Liver (tissue), 9 donors: ENCODE measurements around the gene GSAP. TPM values are rescaled to one million over a fixed set of nuclear protein-coding genes. Genes with fewer than 3 reads are reported as not detected.

Source experiments
- DNase-seq: peaks from one replicate; pipeline ENCODE4 v3.0.0-alpha.2; 2017; ENCODE audit warnings: low spot score
- H3K27ac ChIP-seq, 2 donors: one replicate each; pipeline ENCODE4 v1.7.0; 2013; ENCODE audit warnings: inconsistent platforms in 2 of 2, low read length in 2 of 2, control low read depth in 1 of 2, low read depth in 1 of 2, mild to moderate bottlenecking in 1 of 2
- H3K27me3 ChIP-seq, 4 donors: one replicate each; pipeline versions ENCODE4 v1.6.1 to v1.7.0; 2013; ENCODE audit warnings: low read length in 3 of 4, inconsistent platforms in 1 of 4, mild to moderate bottlenecking in 1 of 4, moderate library complexity in 1 of 4; ENCODE audit not compliant: control insufficient read depth in 4 of 4, insufficient read depth in 4 of 4
- H3K36me3 ChIP-seq, 4 donors: one replicate each; pipeline versions ENCODE4 v1.6.1 to v1.7.0; 2013; ENCODE audit warnings: low read length in 3 of 4, mild to moderate bottlenecking in 3 of 4, low read depth in 1 of 4, moderate library complexity in 1 of 4; ENCODE audit not compliant: control insufficient read depth in 4 of 4, insufficient read depth in 3 of 4
- H3K4me1 ChIP-seq, 4 donors: one replicate each; pipeline versions ENCODE4 v1.6.1 to v1.7.0; 2013; ENCODE audit warnings: low read length in 3 of 4, mild to moderate bottlenecking in 3 of 4, moderate library complexity in 1 of 4; ENCODE audit not compliant: control insufficient read depth in 4 of 4, insufficient read depth in 4 of 4
- H3K4me3 ChIP-seq, 3 donors: one replicate each; pipeline versions ENCODE4 v1.6.1 to v1.7.0; 2013; ENCODE audit warnings: low read length in 3 of 3, control low read depth in 1 of 3, low read depth in 1 of 3, mild to moderate bottlenecking in 1 of 3
- H3K9ac ChIP-seq, 2 donors: one replicate each; pipeline ENCODE4 v1.7.0; 2013; ENCODE audit warnings: low read length in 2 of 2, mild to moderate bottlenecking in 2 of 2, moderate library complexity in 2 of 2, control low read depth in 1 of 2, low read depth in 1 of 2
- H3K9me3 ChIP-seq, 4 donors: one replicate each; pipeline versions ENCODE4 v1.6.1 to v1.7.0; 2013; ENCODE audit warnings: low read length in 3 of 4; ENCODE audit not compliant: control insufficient read depth in 4 of 4
- FOXA2 ChIP-seq: IDR thresholded peaks from 2 replicates; pipeline ENCODE4 v1.6.1; 2016; ENCODE audit warnings: antibody characterized with exemption
- HNF4A ChIP-seq, 2 donors: conservative IDR thresholded peaks; 2 replicates each; pipeline ENCODE4 v1.6.1; 2016; ENCODE audit warnings: antibody characterized with exemption in 2 of 2, mild to moderate bottlenecking in 2 of 2
- HNF4G ChIP-seq: IDR thresholded peaks from 2 replicates; pipeline ENCODE4 v1.6.1; 2016; ENCODE audit warnings: antibody characterized with exemption
- JUND ChIP-seq, 2 donors: IDR thresholded peaks; 2 replicates each; pipeline ENCODE4 v1.6.1; 2016; ENCODE audit warnings: antibody characterized with exemption in 2 of 2
- SP1 ChIP-seq: IDR thresholded peaks from 2 replicates; pipeline ENCODE4 v1.6.1; 2018; ENCODE audit warnings: antibody characterized with exemption, mild to moderate bottlenecking
- TAF1 ChIP-seq: conservative IDR thresholded peaks from 2 replicates; pipeline ENCODE4 v1.6.1; 2016; ENCODE audit warnings: antibody characterized with exemption, mild to moderate bottlenecking
- WGBS: extraction: QIAGEN DNeasy Blood & Tissue Kit; methylation state at CpG from one replicate; pipeline ENCODE4 v1.1.7; 2013; 5-methylcytosine and 5-hydroxymethylcytosine counted together
- polyA plus RNA-seq, 2 donors: library from polyadenylated mRNA; stranded (reverse) in 1 of 2; unstranded in 1 of 2; fragments of 200-250 nt in 1 of 2; fragments of >200 nt in 1 of 2; fragmentation: Nextera tagmentation in 1 of 2; extraction: Ambion mirVana in 1 of 2; gene quantifications; one replicate each; pipeline versions ENCODE4 v1.2.1 to v1.2.3, GENCODE V29; 2013 to 2015
- total RNA-seq, 2 donors: library from RNA; depleted of rRNA; stranded (reverse); fragments of >200 nt; gene quantifications; one replicate each; pipeline ENCODE4 v1.2.3, GENCODE V29; 2014
- TF ChIP-seq, protein P1 (sequence below): fragments of 150-350 bp; IDR thresholded peaks from 2 replicates; pipeline ENCODE4 v1.5.1; 2017; ENCODE audit warnings: improper control_type of control experiment, low read depth, low read length; ENCODE audit not compliant: missing input control
- TF ChIP-seq, protein P2 (sequence below): IDR thresholded peaks from 2 replicates; pipeline ENCODE4 v1.6.1; 2016; ENCODE audit warnings: antibody characterized with exemption, mild to moderate bottlenecking
- TF ChIP-seq, protein P3 (sequence below): IDR thresholded peaks from 2 replicates; pipeline ENCODE4 v1.6.1; 2016; ENCODE audit warnings: antibody characterized with exemption
- donor health status: healthy.
- donor health status: healthy.
- donor health status: healthy.
- donor health status: healthy.
- donor health status: healthy.

Gene GSAP
- total and polyA plus RNA-seq, 4 donors, result 4.1 to 30.9 (median 17.7) TPM

DNA sequence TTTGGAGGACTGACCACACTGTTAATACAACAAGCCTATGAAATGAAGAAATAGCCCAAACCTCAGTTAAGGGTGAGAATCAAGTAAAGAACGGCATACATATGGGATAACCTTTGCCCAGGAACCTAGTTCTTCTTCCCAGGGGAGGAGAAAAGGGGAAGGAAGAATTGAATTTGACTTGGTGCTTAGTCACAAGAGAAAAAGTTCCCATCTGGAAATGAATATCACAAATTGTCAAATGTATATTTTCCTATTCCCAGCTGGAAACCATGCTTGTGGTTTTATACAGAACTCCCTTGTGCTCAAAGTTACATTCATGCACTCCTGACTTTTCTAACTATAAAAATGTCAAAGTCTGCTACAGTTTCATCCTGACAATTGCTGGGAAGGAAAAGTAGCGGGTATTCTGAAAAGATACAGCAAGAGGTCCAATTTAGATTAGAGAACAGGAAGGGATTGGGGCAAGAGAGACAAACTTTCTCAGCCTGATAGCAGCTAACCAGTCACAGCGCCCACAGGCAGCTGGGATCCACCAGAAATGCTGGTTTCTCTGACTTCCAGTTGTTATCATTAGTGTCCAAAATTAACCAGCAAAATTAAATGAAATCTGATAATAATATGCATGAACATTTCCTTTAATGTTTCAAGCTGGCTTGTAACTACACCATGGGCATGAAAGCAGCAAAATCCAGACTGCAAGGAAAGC lies 18.6 kb upstream of the GSAP start (continued):
- TF ChIP-seq, protein P1, sequence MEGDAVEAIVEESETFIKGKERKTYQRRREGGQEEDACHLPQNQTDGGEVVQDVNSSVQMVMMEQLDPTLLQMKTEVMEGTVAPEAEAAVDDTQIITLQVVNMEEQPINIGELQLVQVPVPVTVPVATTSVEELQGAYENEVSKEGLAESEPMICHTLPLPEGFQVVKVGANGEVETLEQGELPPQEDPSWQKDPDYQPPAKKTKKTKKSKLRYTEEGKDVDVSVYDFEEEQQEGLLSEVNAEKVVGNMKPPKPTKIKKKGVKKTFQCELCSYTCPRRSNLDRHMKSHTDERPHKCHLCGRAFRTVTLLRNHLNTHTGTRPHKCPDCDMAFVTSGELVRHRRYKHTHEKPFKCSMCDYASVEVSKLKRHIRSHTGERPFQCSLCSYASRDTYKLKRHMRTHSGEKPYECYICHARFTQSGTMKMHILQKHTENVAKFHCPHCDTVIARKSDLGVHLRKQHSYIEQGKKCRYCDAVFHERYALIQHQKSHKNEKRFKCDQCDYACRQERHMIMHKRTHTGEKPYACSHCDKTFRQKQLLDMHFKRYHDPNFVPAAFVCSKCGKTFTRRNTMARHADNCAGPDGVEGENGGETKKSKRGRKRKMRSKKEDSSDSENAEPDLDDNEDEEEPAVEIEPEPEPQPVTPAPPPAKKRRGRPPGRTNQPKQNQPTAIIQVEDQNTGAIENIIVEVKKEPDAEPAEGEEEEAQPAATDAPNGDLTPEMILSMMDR, result no peak
- TF ChIP-seq HNF4A (conservative IDR thresholded peaks at IDR 0.05), result no peak

DNA sequence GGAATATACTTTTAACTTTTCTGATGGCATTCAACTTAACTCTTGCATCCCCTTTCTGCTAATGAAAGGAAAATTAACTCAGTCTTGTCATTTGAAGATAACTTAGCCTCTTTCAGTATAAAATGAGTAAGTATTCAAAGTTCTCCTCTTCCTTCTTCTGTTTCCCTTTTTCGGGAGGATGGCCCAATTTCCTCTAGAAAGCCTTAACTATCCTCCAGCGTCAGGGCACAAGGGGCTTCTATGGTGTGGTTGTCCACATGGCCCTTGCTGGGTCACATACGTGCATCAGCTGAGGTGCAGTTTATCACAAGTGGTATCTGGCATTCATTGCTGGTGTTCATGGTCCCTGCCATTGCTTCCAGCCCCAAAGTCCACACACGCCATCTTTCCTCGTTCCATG lies 17.8 kb upstream of the GSAP start:
- Histone ChIP-seq H3K36me3 (no peaks in the 10 kb centered on the region), H3K9ac (no peak overlapping the region), H3K9me3 (no peaks in the 10 kb centered on the region), H3K4me3 (no peak overlapping the region), H3K4me1 (peaks cover 0 to 2% (median 0%) of the 10 kb centered on the region in 4 donors), H3K27me3 (no peaks in the 10 kb centered on the region), H3K27ac (no peak overlapping the region)
- no peak for DNase-seq
- TF ChIP-seq HNF4G (no peak), TAF1 (no peak), SP1 (no peak), FOXA2 (no peak), JUND (IDR thresholded peaks at IDR 0.05) (no peak)
- TF ChIP-seq, protein P2, sequence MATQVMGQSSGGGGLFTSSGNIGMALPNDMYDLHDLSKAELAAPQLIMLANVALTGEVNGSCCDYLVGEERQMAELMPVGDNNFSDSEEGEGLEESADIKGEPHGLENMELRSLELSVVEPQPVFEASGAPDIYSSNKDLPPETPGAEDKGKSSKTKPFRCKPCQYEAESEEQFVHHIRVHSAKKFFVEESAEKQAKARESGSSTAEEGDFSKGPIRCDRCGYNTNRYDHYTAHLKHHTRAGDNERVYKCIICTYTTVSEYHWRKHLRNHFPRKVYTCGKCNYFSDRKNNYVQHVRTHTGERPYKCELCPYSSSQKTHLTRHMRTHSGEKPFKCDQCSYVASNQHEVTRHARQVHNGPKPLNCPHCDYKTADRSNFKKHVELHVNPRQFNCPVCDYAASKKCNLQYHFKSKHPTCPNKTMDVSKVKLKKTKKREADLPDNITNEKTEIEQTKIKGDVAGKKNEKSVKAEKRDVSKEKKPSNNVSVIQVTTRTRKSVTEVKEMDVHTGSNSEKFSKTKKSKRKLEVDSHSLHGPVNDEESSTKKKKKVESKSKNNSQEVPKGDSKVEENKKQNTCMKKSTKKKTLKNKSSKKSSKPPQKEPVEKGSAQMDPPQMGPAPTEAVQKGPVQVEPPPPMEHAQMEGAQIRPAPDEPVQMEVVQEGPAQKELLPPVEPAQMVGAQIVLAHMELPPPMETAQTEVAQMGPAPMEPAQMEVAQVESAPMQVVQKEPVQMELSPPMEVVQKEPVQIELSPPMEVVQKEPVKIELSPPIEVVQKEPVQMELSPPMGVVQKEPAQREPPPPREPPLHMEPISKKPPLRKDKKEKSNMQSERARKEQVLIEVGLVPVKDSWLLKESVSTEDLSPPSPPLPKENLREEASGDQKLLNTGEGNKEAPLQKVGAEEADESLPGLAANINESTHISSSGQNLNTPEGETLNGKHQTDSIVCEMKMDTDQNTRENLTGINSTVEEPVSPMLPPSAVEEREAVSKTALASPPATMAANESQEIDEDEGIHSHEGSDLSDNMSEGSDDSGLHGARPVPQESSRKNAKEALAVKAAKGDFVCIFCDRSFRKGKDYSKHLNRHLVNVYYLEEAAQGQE, result no peak
- TF ChIP-seq, protein P3, sequence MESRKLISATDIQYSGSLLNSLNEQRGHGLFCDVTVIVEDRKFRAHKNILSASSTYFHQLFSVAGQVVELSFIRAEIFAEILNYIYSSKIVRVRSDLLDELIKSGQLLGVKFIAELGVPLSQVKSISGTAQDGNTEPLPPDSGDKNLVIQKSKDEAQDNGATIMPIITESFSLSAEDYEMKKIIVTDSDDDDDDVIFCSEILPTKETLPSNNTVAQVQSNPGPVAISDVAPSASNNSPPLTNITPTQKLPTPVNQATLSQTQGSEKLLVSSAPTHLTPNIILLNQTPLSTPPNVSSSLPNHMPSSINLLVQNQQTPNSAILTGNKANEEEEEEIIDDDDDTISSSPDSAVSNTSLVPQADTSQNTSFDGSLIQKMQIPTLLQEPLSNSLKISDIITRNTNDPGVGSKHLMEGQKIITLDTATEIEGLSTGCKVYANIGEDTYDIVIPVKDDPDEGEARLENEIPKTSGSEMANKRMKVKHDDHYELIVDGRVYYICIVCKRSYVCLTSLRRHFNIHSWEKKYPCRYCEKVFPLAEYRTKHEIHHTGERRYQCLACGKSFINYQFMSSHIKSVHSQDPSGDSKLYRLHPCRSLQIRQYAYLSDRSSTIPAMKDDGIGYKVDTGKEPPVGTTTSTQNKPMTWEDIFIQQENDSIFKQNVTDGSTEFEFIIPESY, result no peak
- TF ChIP-seq, protein P1, result no peak
- WGBS, result 90% methylated on average over 5 of the region's 5 CpGs
